ENCODE measurements around the gene LRRC8D.

LRRC8D gene

GRCh38 chr1:89865498-89866382 lies 44.9 kb downstream of the LRRC8D start:
- no peaks in the 10 kb centered on the region for H3K9me3 ChIP-seq (ENCODE audit: severe bottlenecking)
- no peak for TF ChIP-seq CTCF (IDR thresholded peaks at IDR 0.05; ENCODE audit: low read depth, low read length)
- peaks cover 2% of the 10 kb centered on the region for H3K36me3 ChIP-seq
- no peaks in the 10 kb centered on the region for H3K27me3 ChIP-seq (ENCODE audit: insufficient read depth, low read depth, severe bottlenecking)
- no peak overlapping the region for H3K4me3 ChIP-seq (ENCODE audit: low read depth, low read length)
- no peak overlapping the region for H3K27ac ChIP-seq
- DNase-seq, result no peak

GRCh38 chr1:89866568-89866967 lies 45.7 kb downstream of the LRRC8D start:
- Histone ChIP-seq H3K4me3 (ENCODE audit: low read depth, low read length) (no peak overlapping the region), H3K27ac (no peak overlapping the region)

GRCh38 chr1:89870998-89871397 lies 50.2 kb downstream of the LRRC8D start:
- DNase-seq, result no peak
- Histone ChIP-seq H3K27me3 (ENCODE audit: insufficient read depth, low read depth, severe bottlenecking) (no peaks in the 10 kb centered on the region), H3K9me3 (ENCODE audit: severe bottlenecking) (no peaks in the 10 kb centered on the region), H3K36me3 (peaks cover 2% of the 10 kb centered on the region), H3K27ac (no peak overlapping the region), H3K4me3 (ENCODE audit: low read depth, low read length) (no peak overlapping the region)
- TF ChIP-seq CTCF (IDR thresholded peaks at IDR 0.05; ENCODE audit: low read depth, low read length), result no peak

More at GRCh38 chr1:89866568-89866967, 45.7 kb downstream of the LRRC8D start:
- Histone ChIP-seq H3K36me3 (peaks cover 2% of the 10 kb centered on the region), H3K9me3 (ENCODE audit: severe bottlenecking) (no peaks in the 10 kb centered on the region), H3K27me3 (ENCODE audit: insufficient read depth, low read depth, severe bottlenecking) (no peaks in the 10 kb centered on the region)
- DNase-seq, result no peak
- TF ChIP-seq CTCF (IDR thresholded peaks at IDR 0.05; ENCODE audit: low read depth, low read length), result no peak

- H3K4me3 ChIP-seq (ENCODE audit: low read depth, low read length), result no peak overlapping the region
- DNase-seq, result no peak
- no peak for TF ChIP-seq CTCF (IDR thresholded peaks at IDR 0.05; ENCODE audit: low read depth, low read length)
- H3K27ac ChIP-seq, result no peak overlapping the region
- H3K27me3 ChIP-seq (ENCODE audit: insufficient read depth, low read depth, severe bottlenecking), result no peaks in the 10 kb centered on the region
- peaks cover 2% of the 10 kb centered on the region for H3K36me3 ChIP-seq
- no peaks in the 10 kb centered on the region for H3K9me3 ChIP-seq (ENCODE audit: severe bottlenecking)
Measured at GRCh38 chr1:89871768-89872473, 51.1 kb downstream of the LRRC8D start.

GRCh38 chr1:89872567-89872966 lies 51.7 kb downstream of the LRRC8D start:
- Histone ChIP-seq H3K4me3 (ENCODE audit: low read depth, low read length) (no peak overlapping the region), H3K27ac (no peak overlapping the region), H3K27me3 (ENCODE audit: insufficient read depth, low read depth, severe bottlenecking) (no peaks in the 10 kb centered on the region), H3K36me3 (peaks cover 2% of the 10 kb centered on the region), H3K9me3 (ENCODE audit: severe bottlenecking) (no peaks in the 10 kb centered on the region)
- no peak for DNase-seq
- TF ChIP-seq CTCF (IDR thresholded peaks at IDR 0.05; ENCODE audit: low read depth, low read length), result no peak

Data from WERI-Rb-1 (cell line).